ENCODE results near the gene FLAD1.
"Not testable (repeated sequence)": the region's sequence is repeated elsewhere in the genome, so short reads cannot be mapped to it uniquely, and the experiment has no call there.

FLAD1 gene

DNA sequence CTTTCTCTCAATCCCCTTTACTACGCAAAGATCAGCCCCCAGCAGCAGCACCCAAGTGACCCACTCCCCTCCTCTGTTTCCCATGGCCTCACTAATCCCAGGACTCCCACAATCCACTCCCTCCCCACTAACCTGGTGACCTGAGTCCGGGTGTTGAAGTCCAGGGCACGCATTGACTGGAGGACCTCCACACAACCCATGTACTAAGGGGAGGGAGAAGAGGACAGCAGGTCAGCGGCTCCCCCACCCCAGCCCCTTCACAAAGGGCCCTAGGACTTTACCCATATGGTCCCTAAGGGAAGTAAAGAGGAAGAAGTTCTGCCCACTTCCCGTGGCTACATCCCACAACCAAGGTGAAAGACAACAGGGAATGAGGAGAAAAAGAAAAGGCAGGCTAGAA, 13.9 kb upstream of the FLAD1 start:
- DNase-seq (ENCODE audit: low read depth in 2 of 2), result no peak

- no peak for DNase-seq (ENCODE audit: low read depth in 2 of 2)
Measured at GRCh38 chr1:154969860-154970452, 13.2 kb upstream of the FLAD1 start.

DNA sequence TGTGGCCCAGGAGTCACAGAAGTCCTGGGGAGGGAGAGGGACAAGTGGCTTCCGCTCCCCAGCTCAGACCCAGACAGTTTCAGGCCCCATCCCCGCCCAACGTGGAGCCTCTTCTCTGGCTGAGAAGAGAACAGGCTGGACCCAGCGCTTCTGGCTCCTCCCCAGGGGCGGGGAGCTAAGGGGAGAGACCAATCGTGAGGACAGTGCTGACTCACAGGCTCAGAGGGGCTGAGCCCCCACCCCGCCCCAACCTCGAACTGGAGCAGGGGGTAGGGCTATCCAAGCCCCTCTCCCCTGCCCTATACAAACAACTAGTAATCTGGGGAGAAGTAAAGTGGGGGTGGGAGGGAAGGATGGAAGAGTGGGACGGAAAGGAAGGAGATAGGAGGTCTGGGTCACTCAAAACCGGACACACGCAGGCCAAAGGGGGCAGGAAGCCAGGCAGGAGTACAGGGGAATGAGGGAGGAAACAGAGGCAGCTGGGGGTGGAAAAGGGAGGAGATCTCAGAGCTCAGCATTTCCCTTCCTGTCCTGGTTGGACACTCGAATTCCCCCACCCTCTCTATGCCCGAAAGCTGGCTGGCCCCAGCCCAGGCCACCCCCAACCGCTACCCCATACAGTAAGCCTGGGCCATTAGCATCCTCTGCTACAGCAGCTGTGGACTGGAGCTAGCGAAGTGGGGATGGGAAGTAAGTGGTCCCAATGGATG, 12.4 kb upstream of the FLAD1 start, which contains the start of gene SHC1:
Gene SHC1 (minus strand): TSS at position 117 of the 710 bp plus-strand sequence. CDS start 221 bp downstream, outside the sequence.
- DNase-seq (ENCODE audit: low read depth in 2 of 2), result no peak

GRCh38 chr1:154971341-154971998, 11.7 kb upstream of the FLAD1 start:
- no peak for DNase-seq (ENCODE audit: low read depth in 2 of 2)

- DNase-seq (ENCODE audit: low read depth in 2 of 2), result no peak
Measured at GRCh38 chr1:154972213-154972516, 11.0 kb upstream of the FLAD1 start.

GRCh38 chr1:154972517-154973343, 10.4 kb upstream of the FLAD1 start:
- no peak for DNase-seq (ENCODE audit: low read depth in 2 of 2)

GRCh38 chr1:154973344-154974101, 9.6 kb upstream of the FLAD1 start:
- DNase-seq (ENCODE audit: low read depth in 2 of 2), result peak; percentile 78 to 86

GRCh38 chr1:154974102-154974807, 8.9 kb upstream of the FLAD1 start, which contains the start of gene CKS1B:
CKS1B (plus strand) TSS chr1:154974681; CDS start chr1:154974746, 65 bp downstream.
- DNase-seq (ENCODE audit: low read depth in 2 of 2), result peak; percentile 83 to 93

DNA sequence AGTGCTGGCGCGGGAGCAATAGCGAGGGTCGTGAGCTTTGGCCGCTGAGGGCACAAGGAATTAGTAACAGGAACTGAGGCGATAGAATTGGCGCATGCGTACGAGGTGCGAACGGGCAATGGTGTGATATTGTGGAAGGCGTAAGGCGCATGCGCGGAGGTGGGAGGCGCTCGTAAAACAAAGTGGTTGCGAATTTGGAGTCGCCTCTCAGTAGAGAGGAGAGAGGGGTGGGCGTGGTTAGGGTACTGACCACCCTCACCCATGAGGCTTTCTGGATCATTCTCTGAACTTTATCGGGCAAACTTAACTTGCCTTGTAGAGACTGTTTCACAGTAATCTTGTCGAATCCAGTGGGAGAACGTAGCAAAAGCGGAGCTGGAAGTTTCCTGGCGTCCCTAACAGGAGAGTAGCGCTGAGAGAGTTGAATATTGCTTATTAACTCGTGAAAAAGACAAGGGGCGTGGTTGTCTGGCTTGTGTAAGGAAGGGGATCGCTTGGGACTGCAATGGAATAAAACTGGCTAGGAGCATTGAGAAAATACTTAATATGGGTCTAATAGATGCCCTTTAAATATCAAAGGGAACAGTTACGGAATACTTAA, 8.2 kb upstream of the FLAD1 start:
- peak; percentile 85 to 91 for DNase-seq (ENCODE audit: low read depth in 2 of 2)

DNA sequence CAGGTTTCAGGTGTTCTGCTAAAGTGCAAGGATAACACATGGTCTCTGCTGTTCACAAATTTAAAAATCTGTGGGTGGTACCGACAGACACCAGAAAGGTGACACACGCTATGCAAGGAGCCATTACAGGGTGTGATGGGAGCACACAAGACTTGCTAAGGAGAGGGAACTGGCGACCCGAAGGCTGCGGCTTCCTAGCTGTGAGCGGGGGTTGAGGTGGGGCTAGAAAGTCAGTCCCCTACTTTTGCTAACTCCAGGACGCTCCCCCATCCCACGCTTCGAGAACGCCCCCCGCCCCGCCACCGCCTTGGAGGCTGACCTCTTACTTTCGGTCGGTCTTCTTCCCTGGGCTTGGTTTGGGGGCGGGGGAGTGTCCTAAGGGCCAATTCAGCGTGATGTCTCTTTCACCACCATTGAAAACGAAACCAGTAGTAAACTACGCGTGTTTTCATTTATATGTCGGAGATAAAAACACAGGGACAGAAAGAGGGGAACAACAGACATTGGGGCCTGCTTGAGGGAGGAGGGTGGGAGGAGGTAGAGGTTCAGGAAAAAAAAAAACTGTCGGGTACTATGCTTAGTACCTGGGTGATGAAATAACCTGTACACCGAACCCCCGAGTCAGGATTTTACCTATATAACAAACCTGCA, 7.6 kb upstream of the FLAD1 start:
- DNase-seq (ENCODE audit: low read depth in 2 of 2), result no peak

DNA sequence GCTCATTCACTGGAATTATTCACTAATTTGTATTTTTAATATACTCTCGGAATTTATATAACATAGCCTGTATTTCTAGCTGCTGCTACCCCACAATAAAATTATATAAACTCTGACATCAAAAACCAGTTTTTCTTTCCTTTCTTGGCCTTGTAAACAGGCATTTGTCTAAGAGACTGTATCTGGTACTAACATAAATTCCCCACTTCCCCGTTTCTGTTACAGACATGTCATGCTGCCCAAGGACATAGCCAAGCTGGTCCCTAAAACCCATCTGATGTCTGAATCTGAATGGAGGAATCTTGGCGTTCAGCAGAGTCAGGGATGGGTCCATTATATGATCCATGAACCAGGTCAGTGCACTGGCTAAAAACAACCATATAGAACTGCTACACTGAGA, 5.4 kb upstream of the FLAD1 start:
- DNase-seq (ENCODE audit: low read depth in 2 of 2), result not testable (repeated sequence)

GRCh38 chr1:154978360-154978759, 4.8 kb upstream of the FLAD1 start:
- DNase-seq (ENCODE audit: low read depth in 2 of 2), result no peak

DNA sequence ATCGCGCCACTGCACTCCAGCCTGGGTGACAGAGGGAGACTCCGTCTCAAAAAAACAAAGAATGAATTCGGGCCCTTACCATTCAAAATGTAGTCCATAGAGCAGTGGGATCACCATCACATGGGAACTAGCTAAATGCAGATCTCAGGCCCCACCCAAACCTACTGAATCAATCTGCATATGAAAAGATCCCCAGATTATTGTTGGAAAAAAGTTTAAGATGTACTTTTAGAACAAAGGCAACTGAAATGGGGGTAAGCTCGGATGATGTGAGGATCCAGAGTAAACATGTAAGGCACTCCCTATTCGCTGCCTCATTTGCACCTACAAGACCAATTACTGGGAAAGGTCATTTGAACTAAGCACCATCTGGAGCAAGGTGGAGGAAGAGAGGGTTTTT, 803 bp upstream of the FLAD1 start:
- no peak for DNase-seq (ENCODE audit: low read depth in 2 of 2)

DNA sequence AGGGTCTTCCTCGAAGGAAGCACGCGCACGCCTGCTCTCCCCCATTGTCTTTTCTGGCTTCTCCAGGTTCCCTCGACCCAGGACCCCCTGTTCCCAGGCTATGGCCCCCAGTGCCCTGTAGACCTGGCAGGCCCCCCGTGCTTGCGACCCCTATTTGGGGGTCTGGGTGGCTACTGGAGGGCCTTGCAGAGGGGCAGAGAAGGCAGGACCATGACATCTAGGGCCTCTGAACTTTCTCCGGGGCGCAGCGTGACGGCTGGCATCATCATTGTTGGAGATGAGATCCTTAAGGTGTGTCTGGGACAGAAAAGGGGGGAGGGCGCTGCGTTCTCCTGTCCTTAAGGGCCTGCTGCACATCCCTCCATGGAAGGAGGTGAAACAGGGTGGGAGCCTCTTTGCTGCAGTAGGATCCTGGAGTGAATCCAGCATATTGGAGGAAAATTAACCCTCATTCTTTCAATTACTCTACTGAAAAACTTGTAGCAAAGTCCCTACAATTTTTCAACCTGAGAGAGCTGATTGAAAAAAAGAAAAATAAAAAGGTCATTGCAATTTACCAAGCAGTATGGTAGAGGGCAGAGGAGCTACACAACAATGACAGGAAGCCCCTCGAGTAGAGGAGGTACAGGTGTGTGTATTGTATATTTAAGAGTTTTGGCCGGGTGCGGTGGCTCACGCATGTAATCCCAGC, 777 bp downstream of the FLAD1 start:
- no peak for DNase-seq (ENCODE audit: low read depth in 2 of 2)

- not testable (repeated sequence) for DNase-seq (ENCODE audit: low read depth in 2 of 2)
Measured at GRCh38 chr1:154986736-154987135, 3.6 kb downstream of the FLAD1 start.

GRCh38 chr1:154987326-154987725, 4.2 kb downstream of the FLAD1 start:
- no peak for DNase-seq (ENCODE audit: low read depth in 2 of 2)

GRCh38 chr1:154988058-154988954, 5.2 kb downstream of the FLAD1 start:
- DNase-seq (ENCODE audit: low read depth in 2 of 2), result no peak

- DNase-seq (ENCODE audit: low read depth in 2 of 2), result no peak
Measured at GRCh38 chr1:154989195-154989860, 6.2 kb downstream of the FLAD1 start.
